ENCODE results near the gene TUBA1A.
A peak's percentile ranks its signal among the peaks of the same experiment; 100 is the strongest.
"Not testable (repeated sequence)": the region's sequence is repeated elsewhere in the genome, so short reads cannot be mapped to it uniquely, and the experiment has no call there.

Gene TUBA1A

GRCh38 chr12:49188916-49189367, at the start of gene TUBA1A:
Gene TUBA1A (minus strand): TSS chr12:49189080. CDS start chr12:49188979, 101 bp downstream.
- peak; percentile 96 for DNase-seq

GRCh38 chr12:49236423-49236822, 47.5 kb upstream of the TUBA1A start:
- no peak for DNase-seq

GRCh38 chr12:49233842-49234526, 45.1 kb upstream of the TUBA1A start:
- no peak for DNase-seq

GRCh38 chr12:49232940-49233841, 44.3 kb upstream of the TUBA1A start:
- no peak for DNase-seq

GRCh38 chr12:49231878-49232655, 43.2 kb upstream of the TUBA1A start:
- DNase-seq: no peak

- DNase-seq: no peak
Measured at GRCh38 chr12:49230805-49231194, 41.9 kb upstream of the TUBA1A start.

- peak; percentile 14 for DNase-seq
Measured at GRCh38 chr12:49230176-49230804, 41.4 kb upstream of the TUBA1A start.

GRCh38 chr12:49228653-49229052, 39.8 kb upstream of the TUBA1A start:
- DNase-seq: no peak

GRCh38 chr12:49227713-49228112, 38.8 kb upstream of the TUBA1A start:
- DNase-seq: no peak

GRCh38 chr12:49225576-49226166, 36.8 kb upstream of the TUBA1A start:
- DNase-seq: no peak

- no peak for DNase-seq
Measured at GRCh38 chr12:49223590-49224369, 34.9 kb upstream of the TUBA1A start.

GRCh38 chr12:49223122-49223521, 34.2 kb upstream of the TUBA1A start:
- no peak for DNase-seq

- DNase-seq: no peak
Measured at GRCh38 chr12:49220972-49221371, 32.1 kb upstream of the TUBA1A start.

- no peak for DNase-seq
Measured at GRCh38 chr12:49219417-49220026, 30.6 kb upstream of the TUBA1A start.

- no peak for DNase-seq
Measured at GRCh38 chr12:49212572-49212971, 23.7 kb upstream of the TUBA1A start.

GRCh38 chr12:49210703-49211102, 21.8 kb upstream of the TUBA1A start:
- not testable (repeated sequence) for DNase-seq

- DNase-seq: no peak
Measured at GRCh38 chr12:49208676-49209075, 19.8 kb upstream of the TUBA1A start.

- no peak for DNase-seq
Measured at GRCh38 chr12:49208146-49208545, 19.3 kb upstream of the TUBA1A start.

- no peak for DNase-seq
Measured at GRCh38 chr12:49206389-49206788, 17.5 kb upstream of the TUBA1A start.

GRCh38 chr12:49201595-49202295, 12.9 kb upstream of the TUBA1A start:
- peak; percentile 87 for DNase-seq

Measured in DMS53 (cell line).